HG03460 (cell line): ENCODE results near the gene FRK.

Experiments used
- ATAC-seq: cut with Tn5 transposase; IDR thresholded peaks from one replicate; pipeline ENCODE4 v1.9.1; 2021; ENCODE audit not compliant: unreplicated experiment

FRK gene

GRCh38 chr6:116036885-116037284 is 23.8 kb downstream of the FRK start:
- ATAC-seq, result no peak

DNA sequence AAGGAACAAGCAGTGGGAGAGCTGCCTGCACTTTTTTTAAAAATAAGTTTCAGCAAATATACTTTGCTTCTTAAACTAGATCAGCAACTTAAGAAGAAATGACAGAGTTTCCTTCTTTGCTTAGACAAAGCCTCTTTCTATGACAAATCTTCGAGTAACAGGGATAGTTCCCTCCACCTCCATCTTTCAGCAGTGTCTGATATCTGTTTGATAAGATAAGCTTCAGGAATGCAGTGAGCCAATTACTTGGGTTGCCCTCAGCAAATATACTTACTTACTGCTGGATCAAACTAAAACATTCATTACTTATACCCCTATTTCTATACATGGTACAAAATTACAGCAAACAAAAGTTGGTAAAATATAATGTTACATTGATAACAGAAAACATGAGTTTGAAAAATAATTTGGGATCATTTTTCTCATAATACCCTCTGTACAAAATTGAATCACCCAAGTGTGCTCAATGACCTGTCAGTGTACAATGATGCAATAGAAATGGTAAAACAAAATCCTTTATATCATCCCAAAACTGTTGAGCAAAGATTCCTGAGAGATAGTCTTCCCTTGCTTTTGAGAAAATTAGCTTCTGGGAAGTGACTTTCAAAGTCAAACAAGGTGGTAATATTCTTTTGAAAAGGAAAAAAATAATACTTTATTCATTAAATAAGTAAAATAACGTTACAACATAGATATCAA is 24.5 kb downstream of the FRK start:
- ATAC-seq, result no peak

GRCh38 chr6:116035616-116036015 is 25.1 kb downstream of the FRK start:
- no peak for ATAC-seq

GRCh38 chr6:116034327-116034726 is 26.4 kb downstream of the FRK start:
- no peak for ATAC-seq

GRCh38 chr6:116033687-116034303 is 26.9 kb downstream of the FRK start:
- ATAC-seq, result no peak

- no peak for ATAC-seq
These were observed 29.9 kb downstream of the FRK start for GRCh38 chr6:116030770-116031169.

DNA sequence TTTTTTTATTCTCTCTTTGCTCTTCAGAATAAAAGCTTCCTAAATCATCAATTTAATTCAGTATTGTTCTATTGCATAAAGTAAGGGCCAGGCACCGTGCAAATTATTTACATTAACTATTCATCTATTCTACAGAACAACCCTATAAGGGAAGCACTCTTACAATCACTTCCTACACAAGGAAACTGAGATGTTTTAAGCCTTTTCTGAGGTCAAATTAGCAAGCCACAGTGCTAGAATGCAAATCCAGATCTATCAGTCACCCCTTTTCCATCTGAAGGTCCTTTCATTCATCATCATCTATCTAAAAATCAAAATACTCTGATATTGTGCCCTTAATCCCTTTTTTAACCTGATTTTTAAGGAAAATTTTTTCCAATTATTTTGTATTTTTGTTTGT is 31.2 kb downstream of the FRK start:
- ATAC-seq, result peak; percentile 69

DNA sequence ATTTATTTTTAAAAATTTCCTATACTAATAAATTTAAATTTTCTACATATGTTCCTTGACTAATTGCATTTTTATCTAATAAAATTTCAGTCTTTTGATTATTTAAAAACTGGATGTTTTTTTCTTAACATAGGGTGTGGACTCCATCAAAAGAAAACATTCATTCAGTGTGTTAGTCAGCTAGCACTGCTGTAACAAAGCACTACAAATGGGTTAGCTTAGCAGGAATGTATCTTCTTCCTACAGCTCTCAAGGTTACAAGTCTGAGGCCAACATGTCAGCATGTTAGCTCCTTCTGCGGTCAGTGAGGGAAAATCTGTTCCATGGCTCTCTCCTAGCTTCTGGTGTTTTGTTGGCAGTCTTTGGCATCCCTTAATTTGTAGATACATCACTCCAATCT is 32.5 kb downstream of the FRK start:
- ATAC-seq, result no peak

GRCh38 chr6:116027801-116028200 is 32.9 kb downstream of the FRK start:
- peak; percentile 56 for ATAC-seq

- ATAC-seq, result no peak
These were observed 35.3 kb downstream of the FRK start for GRCh38 chr6:116025405-116025804.

DNA sequence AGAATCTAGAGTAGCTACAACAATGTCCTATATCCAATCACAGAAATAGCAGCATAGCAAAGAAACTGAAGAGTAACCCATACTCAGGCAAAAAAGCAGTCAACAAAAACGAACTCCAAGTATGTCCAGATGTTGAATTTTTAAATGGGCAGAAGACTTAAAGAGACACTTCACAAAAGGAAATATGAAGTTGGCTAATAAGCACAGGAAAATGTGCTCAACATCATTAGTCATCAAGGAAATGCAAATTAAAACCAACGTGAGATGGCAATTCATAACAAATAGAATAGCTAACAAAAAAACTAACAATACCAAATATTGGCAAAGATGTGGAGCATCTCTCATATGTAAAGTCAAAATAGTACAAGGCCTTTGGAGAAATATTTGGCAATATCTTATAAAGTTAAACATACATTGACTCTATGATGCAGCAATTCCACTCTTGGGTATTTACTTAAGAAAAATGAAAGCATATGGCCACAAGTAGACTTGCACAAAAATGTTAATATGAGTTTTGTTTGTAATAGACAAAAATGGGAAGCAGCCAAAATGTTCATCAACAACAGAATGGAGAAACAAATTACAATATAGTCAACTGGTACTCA is 37.7 kb downstream of the FRK start:
- no peak for ATAC-seq

DNA sequence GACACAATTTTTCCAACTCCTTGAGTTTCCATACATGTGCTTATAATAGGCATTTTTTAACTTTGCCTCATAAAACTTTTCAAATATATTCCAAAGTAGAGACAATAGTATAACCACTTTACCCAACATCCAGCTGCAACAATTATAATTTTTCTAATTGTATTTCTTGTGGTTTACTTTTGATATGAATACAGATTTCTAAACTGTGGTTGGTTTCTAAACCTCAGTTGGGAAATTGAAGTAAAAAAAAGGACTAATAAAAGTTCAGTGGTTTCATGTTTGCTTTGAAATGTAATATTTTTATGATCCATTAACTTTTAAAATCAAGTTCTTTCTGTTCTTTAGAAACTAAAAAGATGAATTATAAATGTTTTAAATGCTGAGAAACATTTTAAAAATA is 40.0 kb downstream of the FRK start:
- no peak for ATAC-seq

- ATAC-seq, result peak; percentile 69
These were observed 41.3 kb downstream of the FRK start for GRCh38 chr6:116019428-116019827.

- ATAC-seq, result no peak
These were observed 41.7 kb downstream of the FRK start for GRCh38 chr6:116018976-116019375.

DNA sequence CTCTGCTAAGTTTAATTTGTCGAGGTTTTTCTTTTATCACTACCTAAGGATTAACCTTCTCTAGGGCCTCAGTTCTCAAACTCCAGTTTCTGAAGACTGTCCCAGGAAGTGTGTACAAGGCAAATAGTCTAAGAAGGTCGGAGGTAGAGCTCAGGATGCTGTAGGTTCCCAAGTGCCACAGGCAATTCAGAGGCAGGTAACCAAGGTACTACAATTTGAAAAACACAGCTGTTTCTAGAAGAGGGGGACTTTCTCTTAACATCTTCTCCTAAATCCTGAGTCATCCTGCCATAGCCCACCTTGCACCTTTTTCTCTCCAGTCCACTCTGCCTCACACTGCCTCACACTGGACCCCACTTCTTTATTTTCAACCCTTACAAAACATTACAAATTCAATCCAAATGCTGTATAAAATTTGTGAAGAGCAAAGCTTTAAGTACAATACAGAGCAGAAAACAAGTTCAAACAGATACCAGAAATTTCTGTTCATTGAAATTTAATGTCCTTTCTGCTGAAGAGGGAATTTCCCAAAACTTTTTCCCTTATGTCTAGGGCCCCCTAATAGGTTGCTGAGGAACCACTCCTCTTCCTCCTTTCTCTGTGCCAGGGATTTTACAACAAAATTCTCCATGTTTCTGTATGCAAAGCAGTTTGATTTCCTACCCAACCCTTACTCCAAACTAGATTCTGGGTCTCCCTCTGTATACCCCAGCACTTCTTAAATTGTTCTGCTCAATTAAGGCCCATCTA is 43.0 kb downstream of the FRK start:
- ATAC-seq, result no peak

GRCh38 chr6:116016846-116017545 is 43.7 kb downstream of the FRK start:
- no peak for ATAC-seq

GRCh38 chr6:116015983-116016382 is 44.7 kb downstream of the FRK start:
- ATAC-seq, result no peak

GRCh38 chr6:116015561-116015960 is 45.1 kb downstream of the FRK start:
- no peak for ATAC-seq

GRCh38 chr6:116012951-116013350 is 47.7 kb downstream of the FRK start:
- ATAC-seq, result no peak

DNA sequence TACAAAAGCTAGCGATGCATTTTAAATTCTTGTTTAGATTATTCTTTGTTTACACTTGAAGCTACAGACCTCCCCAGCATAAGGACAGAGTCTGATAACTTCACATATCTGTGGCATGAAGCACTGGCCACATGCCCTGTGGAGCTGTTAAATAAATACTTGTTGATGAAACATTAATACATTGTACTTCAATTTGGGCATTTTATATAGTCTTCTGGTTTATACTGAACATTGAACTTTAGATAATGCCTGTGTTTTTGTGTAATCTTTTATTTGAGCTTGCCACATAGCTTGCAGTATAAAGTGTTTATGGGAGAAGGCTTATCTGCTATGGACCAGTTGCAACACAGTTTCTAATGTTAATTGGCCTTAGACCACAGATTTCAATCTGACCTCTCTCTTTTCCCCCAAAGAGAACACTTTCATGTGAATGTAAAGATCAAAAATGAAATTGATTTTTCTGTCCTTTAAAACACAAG is 48.2 kb downstream of the FRK start:
- ATAC-seq, result no peak

- peak; percentile 49 for ATAC-seq
These were observed 49.2 kb downstream of the FRK start for GRCh38 chr6:116011520-116011919.
